ENCODE results near the gene CIC. TPM values are rescaled to one million over a fixed set of nuclear protein-coding genes. Genes with fewer than 3 reads are reported as not detected.

Gene CIC
- total RNA-seq, 6 experiments from 2014 or later: 67.6 to 75.4 (median 73.7) TPM

- Mint-ChIP-seq H3K27ac (peak overlapping the region; percentile 88), H3K4me1 (ENCODE audit: low read depth) (peaks cover 60% of the 10 kb centered on the region), H3K27me3 (ENCODE audit: insufficient read depth) (peaks cover 16% of the 10 kb centered on the region), H3K9me3 (no peaks in the 10 kb centered on the region), H3K4me3 (peak overlapping the region; percentile 96), H3K36me3 (ENCODE audit: low read depth) (peaks cover 14% of the 10 kb centered on the region)
- peak; percentile 92 for DNase-seq
- peak; percentile 78 for TF ChIP-seq CTCF (IDR thresholded peaks at IDR 0.05)
Observed at GRCh38 chr19:42244347-42245220, 24.5 kb upstream of the CIC start.

GRCh38 chr19:42245231-42245630 lies 23.8 kb upstream of the CIC start:
- H3K4me1 Mint-ChIP-seq (ENCODE audit: low read depth): peaks cover 54% of the 10 kb centered on the region
- peak overlapping the region; percentile 96 for H3K4me3 Mint-ChIP-seq
- peak overlapping the region; percentile 88 for H3K27ac Mint-ChIP-seq
- TF ChIP-seq CTCF (IDR thresholded peaks at IDR 0.05): no peak
- DNase-seq: no peak
- H3K36me3 Mint-ChIP-seq (ENCODE audit: low read depth): peaks cover 8% of the 10 kb centered on the region
- peaks cover 16% of the 10 kb centered on the region for H3K27me3 Mint-ChIP-seq (ENCODE audit: insufficient read depth)
- no peaks in the 10 kb centered on the region for H3K9me3 Mint-ChIP-seq

GRCh38 chr19:42246143-42246921 lies 22.7 kb upstream of the CIC start:
- Mint-ChIP-seq H3K4me1 (ENCODE audit: low read depth) (peaks cover 51% of the 10 kb centered on the region), H3K36me3 (ENCODE audit: low read depth) (peaks cover 4% of the 10 kb centered on the region; the same call in 1 of the 2 replicates), H3K27ac (peak overlapping the region; percentile 88), H3K4me3 (no peak overlapping the region), H3K27me3 (ENCODE audit: insufficient read depth) (peaks cover 15% of the 10 kb centered on the region), H3K9me3 (no peaks in the 10 kb centered on the region)
- TF ChIP-seq CTCF (IDR thresholded peaks at IDR 0.05): peak; percentile 83
- peak; percentile 78 for DNase-seq

- DNase-seq: no peak
- Mint-ChIP-seq H3K27me3 (ENCODE audit: insufficient read depth) (peaks cover 18% of the 10 kb centered on the region), H3K36me3 (ENCODE audit: low read depth) (peaks cover 4% of the 10 kb centered on the region; the same call in 1 of the 2 replicates), H3K9me3 (no peaks in the 10 kb centered on the region), H3K4me1 (ENCODE audit: low read depth) (peaks cover 54% of the 10 kb centered on the region), H3K27ac (peak overlapping the region; percentile 88), H3K4me3 (no peak overlapping the region)
- TF ChIP-seq CTCF (IDR thresholded peaks at IDR 0.05): no peak
Observed at GRCh38 chr19:42246922-42247639, 22.0 kb upstream of the CIC start.

- TF ChIP-seq CTCF (IDR thresholded peaks at IDR 0.05): no peak
Observed at GRCh38 chr19:42247640-42248199, 21.3 kb upstream of the CIC start.

More at GRCh38 chr19:42247640-42248199, 21.3 kb upstream of the CIC start:
- DNase-seq: no peak
- no peaks in the 10 kb centered on the region; the same call in 1 of the 2 replicates for H3K9me3 Mint-ChIP-seq
- no peak overlapping the region for H3K4me3 Mint-ChIP-seq
- no peak overlapping the region for H3K27ac Mint-ChIP-seq
- H3K27me3 Mint-ChIP-seq (ENCODE audit: insufficient read depth): peaks cover 15% of the 10 kb centered on the region
- H3K36me3 Mint-ChIP-seq (ENCODE audit: low read depth): peaks cover 7% of the 10 kb centered on the region
- peaks cover 61% of the 10 kb centered on the region for H3K4me1 Mint-ChIP-seq (ENCODE audit: low read depth)
